Vagina (tissue), 2 donors: ENCODE results near the gene APCDD1. TPM values are rescaled to one million over a fixed set of nuclear protein-coding genes. Genes with fewer than 3 reads are reported as not detected.

Source experiments
- DNase-seq, 2 donors: peaks; one replicate each; pipeline ENCODE4 v3.0.0-alpha.2; 2017; ENCODE audit errors: extremely low spot score in 2 of 2
- H3K27ac ChIP-seq: fragments of 200-600 bp; sonication (generic); one replicate; pipeline ENCODE4 v1.5.1; 2019
- H3K27me3 ChIP-seq: fragments of 200-600 bp; sonication (generic); one replicate; pipeline ENCODE4 v1.5.1; 2019
- H3K36me3 ChIP-seq, 2 donors: fragments of 200-600 bp; sonication (generic); one replicate each; pipeline ENCODE4 v1.5.1; 2017 to 2019
- H3K4me1 ChIP-seq: fragments of 200-600 bp; sonication (generic); one replicate; pipeline ENCODE4 v1.5.1; 2019
- H3K4me3 ChIP-seq, 2 donors: fragments of 200-600 bp; sonication (generic); 1 replicate in 1 of 2; 2 replicates in 1 of 2; pipeline ENCODE4 v1.5.1; 2016 to 2019
- H3K9me3 ChIP-seq: fragments of 200-600 bp; sonication (generic); one replicate; pipeline ENCODE4 v1.5.1; 2019
- CTCF ChIP-seq, 3 experiments: fragments of 450-650 bp in 2 of 3; fragments of 200-600 bp in 1 of 3; sonication (generic) in 1 of 3; IDR thresholded peaks; one replicate each; pipeline ENCODE4 v1.5.1; 2017 to 2019; ENCODE audit warnings: antibody characterized with exemption in 3 of 3, mild to moderate bottlenecking in 2 of 3, moderate library complexity in 2 of 3
- POLR2A ChIP-seq, 2 donors: fragments of 450-650 bp; IDR thresholded peaks; one replicate each; pipeline ENCODE4 v1.6.1; 2017; ENCODE audit warnings: antibody characterized with exemption in 2 of 2, mild to moderate bottlenecking in 2 of 2, moderate library complexity in 2 of 2
- POLR2AphosphoS5 ChIP-seq, 2 donors: sonication (generic); formaldehyde crosslinking; IDR thresholded peaks; one replicate each; pipeline ENCODE4 v1.9.0; 2017; ENCODE audit warnings: antibody characterized with exemption in 2 of 2, mild to moderate bottlenecking in 2 of 2, low read depth in 1 of 2; ENCODE audit not compliant: insufficient read depth in 1 of 2
- intact Hi-C: fragments of 100-400 bp; cut with DNase I; formaldehyde crosslinking; loops from one replicate; pipeline ENCODE4 v1.15.1; 2023
- total RNA-seq: library from RNA; depleted of rRNA; stranded (reverse); fragments of >200 nt; gene quantifications from one replicate; pipeline ENCODE4 v1.2.3, GENCODE V29; 2016

APCDD1 gene
- total RNA-seq, 1 donor from 2014 or later: 110 TPM

DNA sequence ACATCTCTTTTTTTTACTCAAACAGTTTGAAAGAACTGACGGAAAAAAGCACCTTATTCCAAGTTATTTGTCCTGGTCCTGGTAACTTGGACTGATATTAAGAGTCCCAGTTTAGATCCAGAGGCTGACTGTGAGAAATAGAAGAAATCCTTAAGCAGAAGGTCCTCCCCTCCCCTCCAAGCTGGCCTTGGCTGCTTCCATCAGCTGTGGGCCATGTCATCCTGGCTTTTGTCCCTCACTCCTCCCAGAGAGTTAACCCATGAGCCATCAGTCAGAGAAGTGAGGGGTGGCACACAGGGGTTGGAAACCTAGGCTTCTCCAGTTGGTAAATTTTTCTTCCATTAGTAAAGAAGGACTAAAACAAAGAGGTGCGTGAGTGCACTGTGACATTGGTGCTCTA lies 61.6 kb downstream of the APCDD1 start:
- intact Hi-C loops: loop anchor here (5.0 to 10.0 kb wide), 2 partner anchors 61 to 544 kb away; partner anchors contain the start of gene APCDD1
- Histone ChIP-seq H3K36me3 (no peaks in the 10 kb centered on the region), H3K27me3 (no peaks in the 10 kb centered on the region), H3K4me1 (peaks cover 46% of the 10 kb centered on the region), H3K27ac (peak overlapping the region; percentile 45), H3K9me3 (no peaks in the 10 kb centered on the region), H3K4me3 (no peak overlapping the region)
- DNase-seq: no peak
- TF ChIP-seq CTCF (IDR thresholded peaks at IDR 0.05) (no peak), POLR2AphosphoS5 (IDR thresholded peaks at IDR 0.05; ENCODE audit: insufficient read depth in 1 of 2, low read depth in 1 of 2) (no peak), POLR2A (IDR thresholded peaks at IDR 0.05) (no peak)

DNA sequence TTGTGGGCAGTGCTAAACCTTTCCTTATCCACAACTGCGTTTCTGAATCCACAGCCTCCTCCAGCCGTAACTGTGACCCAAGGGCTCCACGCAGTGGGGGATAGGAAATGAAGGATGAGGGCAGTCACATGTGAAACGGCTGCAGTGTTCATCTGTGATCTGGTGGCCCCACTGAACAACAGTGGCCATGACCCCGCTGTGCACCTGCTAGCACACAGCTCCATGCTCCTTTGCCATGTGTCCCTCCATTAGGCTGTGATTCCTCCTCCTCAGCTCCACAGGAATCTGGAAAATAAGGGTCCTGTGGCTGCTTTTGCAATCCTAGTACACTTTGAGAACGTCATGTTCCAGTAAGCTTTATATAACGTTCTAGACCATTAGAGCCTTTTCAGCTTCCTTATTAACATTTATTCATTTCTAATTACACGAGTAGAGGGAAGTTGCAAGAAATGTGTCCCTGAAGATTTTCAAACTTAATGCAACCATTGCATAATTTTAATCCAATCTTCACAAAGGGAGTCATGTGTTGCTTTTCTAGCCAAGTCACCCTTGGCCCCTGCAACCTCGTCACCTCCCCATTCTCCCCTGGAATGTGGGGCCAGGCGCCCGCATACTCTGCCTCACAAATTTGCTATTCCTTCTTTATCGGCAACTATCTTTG lies 64.3 kb downstream of the APCDD1 start:
- peak overlapping the region; percentile 58 for H3K27ac ChIP-seq
- no peaks in the 10 kb centered on the region for H3K9me3 ChIP-seq
- no peaks in the 10 kb centered on the region for H3K36me3 ChIP-seq
- H3K4me3 ChIP-seq: no peak overlapping the region
- DNase-seq: no peak
- intact Hi-C loops: loop anchor here (5.0 to 10.0 kb wide), 2 partner anchors 64 to 546 kb away; partner anchors contain the start of gene APCDD1
- TF ChIP-seq CTCF (IDR thresholded peaks at IDR 0.05) (peak in 2 of 3 experiments; percentile 18), POLR2AphosphoS5 (IDR thresholded peaks at IDR 0.05; ENCODE audit: insufficient read depth in 1 of 2, low read depth in 1 of 2) (peak; percentile 46 to 63), POLR2A (IDR thresholded peaks at IDR 0.05) (no peak)
- no peaks in the 10 kb centered on the region for H3K27me3 ChIP-seq
- H3K4me1 ChIP-seq: peaks cover 33% of the 10 kb centered on the region

DNA sequence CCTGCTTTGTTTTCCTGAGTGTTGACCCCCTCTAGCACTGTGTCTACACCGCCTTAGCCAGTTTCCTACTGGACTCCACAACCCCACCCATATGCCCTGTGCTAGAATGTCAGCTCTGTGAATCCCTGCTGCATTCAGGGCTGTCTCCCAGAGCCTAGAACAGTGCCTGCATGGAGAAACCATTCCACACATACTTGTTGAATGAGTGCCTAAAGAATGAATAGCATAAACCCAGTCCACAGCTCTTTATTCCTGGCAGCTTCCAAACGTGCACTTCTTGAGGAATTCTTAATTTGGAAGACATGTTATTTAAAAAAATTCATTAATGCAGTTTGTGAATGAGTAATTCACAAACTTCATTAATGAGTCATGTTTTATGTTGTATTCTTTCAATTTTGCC lies 64.9 kb downstream of the APCDD1 start:
- intact Hi-C loops: loop anchor here (5.0 to 10.0 kb wide), 2 partner anchors 65 to 547 kb away; partner anchors contain the start of gene APCDD1

GRCh38 chr18:10519999-10520935 lies 65.8 kb downstream of the APCDD1 start:
- no peaks in the 10 kb centered on the region for H3K9me3 ChIP-seq
- peak in 1 of 2 donors; percentile 80 for TF ChIP-seq POLR2AphosphoS5 (IDR thresholded peaks at IDR 0.05; ENCODE audit: insufficient read depth in 1 of 2, low read depth in 1 of 2)
- peak in 2 of 3 experiments; percentile 49 to 88 for TF ChIP-seq CTCF (IDR thresholded peaks at IDR 0.05)
- no peak for TF ChIP-seq POLR2A (IDR thresholded peaks at IDR 0.05)
- DNase-seq: no peak
- H3K4me3 ChIP-seq: no peak overlapping the region
- peaks cover 27% of the 10 kb centered on the region for H3K4me1 ChIP-seq
- H3K36me3 ChIP-seq: no peaks in the 10 kb centered on the region
- H3K27me3 ChIP-seq: no peaks in the 10 kb centered on the region
- peak overlapping the region; percentile 58 for H3K27ac ChIP-seq
- intact Hi-C loops: loop anchor here (5.0 to 10.0 kb wide), 2 partner anchors 65 to 548 kb away; partner anchors contain the start of gene APCDD1

More for the DNA sequence above, 64.9 kb downstream of the APCDD1 start:
- no peak for DNase-seq
- no peak for TF ChIP-seq CTCF (IDR thresholded peaks at IDR 0.05)
- no peak for TF ChIP-seq POLR2AphosphoS5 (IDR thresholded peaks at IDR 0.05; ENCODE audit: insufficient read depth in 1 of 2, low read depth in 1 of 2)
- no peak for TF ChIP-seq POLR2A (IDR thresholded peaks at IDR 0.05)
- Histone ChIP-seq H3K4me3 (no peak overlapping the region), H3K27ac (peak overlapping the region; percentile 58), H3K4me1 (peaks cover 27% of the 10 kb centered on the region), H3K36me3 (no peaks in the 10 kb centered on the region), H3K9me3 (no peaks in the 10 kb centered on the region), H3K27me3 (no peaks in the 10 kb centered on the region)
